ENCODE data around the gene UROC1. TPM values are rescaled to one million over a fixed set of nuclear protein-coding genes. Genes with fewer than 3 reads are reported as not detected.

The UROC1 gene
- total and polyA plus RNA-seq, 5 donors from 2014 or later, result not detected

GRCh38 chr3:126479642-126480041 is 37.9 kb downstream of the UROC1 start:
- H3K4me3 Mint-ChIP-seq, result no peak overlapping the region
- no peaks in the 10 kb centered on the region for H3K9me3 ChIP-seq (ENCODE audit: control insufficient read depth in 2 of 2, low read length in 2 of 2)
- H3K36me3 ChIP-seq (ENCODE audit: control insufficient read depth, insufficient read depth, low read length), result no peaks in the 10 kb centered on the region
- H3K4me1 ChIP-seq (ENCODE audit: control insufficient read depth, insufficient read depth, low read length, poor library complexity, severe bottlenecking), result peaks cover 10% of the 10 kb centered on the region
- no peaks in the 10 kb centered on the region for H3K9me3 Mint-ChIP-seq
- no peak overlapping the region for H3K27ac ChIP-seq (ENCODE audit: insufficient read depth, low read length, poor library complexity, severe bottlenecking)
- ATAC-seq (ENCODE audit: low read depth in 2 of 2) (no peak), DNase-seq (no peak)
- no peaks in the 10 kb centered on the region for H3K36me3 Mint-ChIP-seq
- no peak overlapping the region for H3K4me3 ChIP-seq (ENCODE audit: low read depth, low read length)
- no peaks in the 10 kb centered on the region for H3K27me3 ChIP-seq (ENCODE audit: control insufficient read depth, insufficient read depth, low read length)
- H3K27me3 Mint-ChIP-seq, result peaks cover 5% of the 10 kb centered on the region
- H3K4me1 Mint-ChIP-seq, result peaks cover 2 to 12% (median 5%) of the 10 kb centered on the region in 4 donors
- no peak overlapping the region for H3K27ac Mint-ChIP-seq

- peak overlapping the region in 1 of 4 donors; percentile 86 for H3K4me3 Mint-ChIP-seq
- DNase-seq, result no peak
- Histone ChIP-seq H3K4me3 (ENCODE audit: low read depth, low read length) (no peak overlapping the region), H3K9me3 (ENCODE audit: control insufficient read depth in 2 of 2, low read length in 2 of 2) (no peaks in the 10 kb centered on the region), H3K27me3 (ENCODE audit: control insufficient read depth, insufficient read depth, low read length) (no peaks in the 10 kb centered on the region), H3K27ac (ENCODE audit: insufficient read depth, low read length, poor library complexity, severe bottlenecking) (no peak overlapping the region), H3K4me1 (ENCODE audit: control insufficient read depth, insufficient read depth, low read length, poor library complexity, severe bottlenecking) (peaks cover 19% of the 10 kb centered on the region), H3K36me3 (ENCODE audit: control insufficient read depth, insufficient read depth, low read length) (no peaks in the 10 kb centered on the region)
- ATAC-seq (ENCODE audit: low read depth in 2 of 2), result no peak
- H3K27ac Mint-ChIP-seq, result no peak overlapping the region
- H3K4me1 Mint-ChIP-seq, result peaks cover 4 to 20% (median 9%) of the 10 kb centered on the region in 4 donors
- H3K9me3 Mint-ChIP-seq, result no peaks in the 10 kb centered on the region
- H3K36me3 Mint-ChIP-seq, result peaks cover under 1% of the 10 kb centered on the region
- peaks cover 1% of the 10 kb centered on the region for H3K27me3 Mint-ChIP-seq
Measured at GRCh38 chr3:126478581-126479310, 38.8 kb downstream of the UROC1 start.

- peaks cover 36% of the 10 kb centered on the region for H3K4me1 ChIP-seq (ENCODE audit: control insufficient read depth, insufficient read depth, low read length, poor library complexity, severe bottlenecking)
- no peak for DNase-seq
- no peaks in the 10 kb centered on the region for H3K9me3 Mint-ChIP-seq
Measured at GRCh38 chr3:126477061-126477380, 40.6 kb downstream of the UROC1 start.

GRCh38 chr3:126476166-126477060 is 41.2 kb downstream of the UROC1 start:
- no peaks in the 10 kb centered on the region for H3K9me3 Mint-ChIP-seq
- no peak for ATAC-seq (ENCODE audit: low read depth in 2 of 2)

More at GRCh38 chr3:126477061-126477380, 40.6 kb downstream of the UROC1 start:
- H3K9me3 ChIP-seq (ENCODE audit: control insufficient read depth in 2 of 2, low read length in 2 of 2), result no peaks in the 10 kb centered on the region
- Mint-ChIP-seq H3K4me3 (peak overlapping the region; percentile 81 to 92 (median 85)), H3K4me1 (peaks cover 20 to 37% (median 26%) of the 10 kb centered on the region in 4 donors), H3K36me3 (peaks cover 14% of the 10 kb centered on the region), H3K27ac (peak overlapping the region in 2 of 3 donors; percentile 88 to 89), H3K27me3 (no peaks in the 10 kb centered on the region)
- H3K36me3 ChIP-seq (ENCODE audit: control insufficient read depth, insufficient read depth, low read length), result peaks cover 3% of the 10 kb centered on the region
- no peak overlapping the region for H3K27ac ChIP-seq (ENCODE audit: insufficient read depth, low read length, poor library complexity, severe bottlenecking)
- H3K27me3 ChIP-seq (ENCODE audit: control insufficient read depth, insufficient read depth, low read length), result no peaks in the 10 kb centered on the region
- ATAC-seq (ENCODE audit: low read depth in 2 of 2), result no peak
- H3K4me3 ChIP-seq (ENCODE audit: low read depth, low read length), result no peak overlapping the region

GRCh38 chr3:126475413-126476114 is 42.0 kb downstream of the UROC1 start, which contains the start of gene ZXDC:
ZXDC (minus strand) TSS chr3:126475891; CDS start chr3:126475865, 26 bp downstream.
- Mint-ChIP-seq H3K4me3 (peak within 1 kb of the TSS; percentile 89 to 92 (median 91)), H3K36me3 (peaks cover 22% of the 10 kb centered on the region), H3K4me1 (peaks cover 20 to 47% (median 35%) of the 10 kb centered on the region in 4 donors), H3K27me3 (no peaks in the 10 kb centered on the region), H3K9me3 (no peaks in the 10 kb centered on the region), H3K27ac (peak within 1 kb of the TSS; percentile 71 to 93 (median 89))
- peaks cover 40% of the 10 kb centered on the region for H3K4me1 ChIP-seq (ENCODE audit: control insufficient read depth, insufficient read depth, low read length, poor library complexity, severe bottlenecking)
- H3K9me3 ChIP-seq (ENCODE audit: control insufficient read depth in 2 of 2, low read length in 2 of 2), result no peaks in the 10 kb centered on the region
- H3K27me3 ChIP-seq (ENCODE audit: control insufficient read depth, insufficient read depth, low read length), result no peaks in the 10 kb centered on the region
- H3K27ac ChIP-seq (ENCODE audit: insufficient read depth, low read length, poor library complexity, severe bottlenecking), result peak within 1 kb of the TSS; percentile 81
- peak; percentile 89 to 93 (median 91) for DNase-seq
- ATAC-seq (ENCODE audit: low read depth in 2 of 2), result peak; percentile 84 to 86
- H3K36me3 ChIP-seq (ENCODE audit: control insufficient read depth, insufficient read depth, low read length), result peaks cover 16% of the 10 kb centered on the region
- peak within 1 kb of the TSS; percentile 84 for H3K4me3 ChIP-seq (ENCODE audit: low read depth, low read length)

More at GRCh38 chr3:126476166-126477060, 41.2 kb downstream of the UROC1 start:
- Histone ChIP-seq H3K9me3 (ENCODE audit: control insufficient read depth in 2 of 2, low read length in 2 of 2) (no peaks in the 10 kb centered on the region), H3K27ac (ENCODE audit: insufficient read depth, low read length, poor library complexity, severe bottlenecking) (peak overlapping the region; percentile 76), H3K4me1 (ENCODE audit: control insufficient read depth, insufficient read depth, low read length, poor library complexity, severe bottlenecking) (peaks cover 40% of the 10 kb centered on the region), H3K36me3 (ENCODE audit: control insufficient read depth, insufficient read depth, low read length) (peaks cover 7% of the 10 kb centered on the region), H3K27me3 (ENCODE audit: control insufficient read depth, insufficient read depth, low read length) (no peaks in the 10 kb centered on the region), H3K4me3 (ENCODE audit: low read depth, low read length) (peak overlapping the region; percentile 84)
- no peaks in the 10 kb centered on the region for H3K27me3 Mint-ChIP-seq
- H3K4me3 Mint-ChIP-seq, result peak overlapping the region; percentile 86 to 90 (median 86)
- peaks cover 14% of the 10 kb centered on the region for H3K36me3 Mint-ChIP-seq
- H3K4me1 Mint-ChIP-seq, result peaks cover 20 to 41% (median 29%) of the 10 kb centered on the region in 4 donors
- H3K27ac Mint-ChIP-seq, result peak overlapping the region; percentile 71 to 93 (median 89)
- DNase-seq, result no peak

GRCh38 chr3:126474498-126475412 is 42.8 kb downstream of the UROC1 start:
- peaks cover 20 to 52% (median 37%) of the 10 kb centered on the region in 4 donors for H3K4me1 Mint-ChIP-seq
- peak overlapping the region; percentile 83 to 92 (median 90) for H3K4me3 Mint-ChIP-seq
- peaks cover 24% of the 10 kb centered on the region for H3K36me3 ChIP-seq (ENCODE audit: control insufficient read depth, insufficient read depth, low read length)
- H3K9me3 Mint-ChIP-seq, result no peaks in the 10 kb centered on the region
- H3K4me1 ChIP-seq (ENCODE audit: control insufficient read depth, insufficient read depth, low read length, poor library complexity, severe bottlenecking), result peaks cover 40% of the 10 kb centered on the region
- peak overlapping the region; percentile 81 for H3K27ac ChIP-seq (ENCODE audit: insufficient read depth, low read length, poor library complexity, severe bottlenecking)
- peaks cover 29% of the 10 kb centered on the region for H3K36me3 Mint-ChIP-seq
- DNase-seq (peak; percentile 15 to 57 (median 31)), ATAC-seq (ENCODE audit: low read depth in 2 of 2) (no peak)
- H3K27ac Mint-ChIP-seq, result peak overlapping the region; percentile 69 to 85 (median 77)
- no peaks in the 10 kb centered on the region for H3K27me3 Mint-ChIP-seq
- H3K9me3 ChIP-seq (ENCODE audit: control insufficient read depth in 2 of 2, low read length in 2 of 2), result no peaks in the 10 kb centered on the region
- H3K4me3 ChIP-seq (ENCODE audit: low read depth, low read length), result peak overlapping the region; percentile 83
- H3K27me3 ChIP-seq (ENCODE audit: control insufficient read depth, insufficient read depth, low read length), result no peaks in the 10 kb centered on the region

Measured in CD4-positive, CD25-positive, alpha-beta regulatory T cell (primary cell).